Measurements from ENCODE around the gene ITPR2. TPM values are rescaled to one million over a fixed set of nuclear protein-coding genes. Genes with fewer than 3 reads are reported as not detected.

The ITPR2 gene
- total and polyA plus RNA-seq, 5 experiments from 2014 or later: 4.6 to 45.9 (median 9.6) TPM

DNA sequence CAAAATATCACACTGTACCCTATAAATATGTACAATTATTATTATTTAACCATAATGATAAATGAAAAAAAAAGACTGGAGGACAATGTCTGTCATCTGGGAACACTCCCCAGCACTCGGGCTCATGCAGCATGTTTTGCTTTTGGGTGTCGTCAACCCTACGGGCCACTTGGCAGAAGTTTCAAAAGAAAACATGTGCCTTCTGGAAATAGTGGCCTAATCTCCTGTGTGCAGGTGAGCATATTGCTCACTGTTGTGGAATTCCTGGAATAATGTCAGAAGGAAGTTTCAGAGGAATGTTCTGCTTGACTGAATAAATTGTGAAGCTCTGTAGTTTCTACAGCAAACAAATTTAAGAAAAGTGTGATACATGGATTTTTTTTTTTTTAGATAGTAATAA, 339.3 kb downstream of the ITPR2 start:
- POLR2A ChIA-PET: no interaction called here
- H3K4me1 Mint-ChIP-seq: peaks cover 0 to 2% (median 0%) of the 10 kb centered on the region in 4 donors
- H3K27ac Mint-ChIP-seq: no peak overlapping the region
- H3K4me3 Mint-ChIP-seq: no peak overlapping the region
- DNase-seq (no peak), ATAC-seq (no peak)
- H3K36me3 Mint-ChIP-seq: peaks cover 24 to 46% (median 36%) of the 10 kb centered on the region in 3 donors
- H3K27me3 Mint-ChIP-seq: no peaks in the 10 kb centered on the region
- peaks cover 0 to 3% (median 0%) of the 10 kb centered on the region in 9 donors for H3K9me3 Mint-ChIP-seq

DNA sequence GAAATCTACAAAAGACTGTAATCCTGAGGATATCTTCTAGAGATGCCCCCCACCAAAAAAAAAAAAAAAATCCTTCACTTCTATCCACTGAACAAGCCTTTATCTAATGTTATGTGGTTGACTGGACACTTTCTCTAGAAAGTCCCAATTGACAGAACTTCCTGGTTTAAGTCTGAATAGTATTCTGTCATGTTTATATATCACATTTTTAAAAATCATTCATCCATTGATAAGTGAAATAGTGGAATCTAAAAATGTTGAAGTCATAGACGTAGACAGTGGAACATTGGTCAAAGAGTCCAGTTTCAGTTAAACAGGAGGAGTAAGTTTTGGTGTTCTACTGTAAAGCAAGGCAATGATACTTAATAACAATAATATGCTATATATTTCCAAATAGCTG, 340.6 kb downstream of the ITPR2 start:
- Mint-ChIP-seq H3K9me3 (peaks cover 0 to 3% (median 0%) of the 10 kb centered on the region in 9 donors), H3K36me3 (peaks cover 24 to 46% (median 36%) of the 10 kb centered on the region in 3 donors), H3K27me3 (no peaks in the 10 kb centered on the region), H3K4me3 (no peak overlapping the region), H3K27ac (no peak overlapping the region), H3K4me1 (peaks cover 0 to 2% (median 0%) of the 10 kb centered on the region in 4 donors)
- POLR2A ChIA-PET: no interaction called here
- DNase-seq (no peak), ATAC-seq (no peak)

DNA sequence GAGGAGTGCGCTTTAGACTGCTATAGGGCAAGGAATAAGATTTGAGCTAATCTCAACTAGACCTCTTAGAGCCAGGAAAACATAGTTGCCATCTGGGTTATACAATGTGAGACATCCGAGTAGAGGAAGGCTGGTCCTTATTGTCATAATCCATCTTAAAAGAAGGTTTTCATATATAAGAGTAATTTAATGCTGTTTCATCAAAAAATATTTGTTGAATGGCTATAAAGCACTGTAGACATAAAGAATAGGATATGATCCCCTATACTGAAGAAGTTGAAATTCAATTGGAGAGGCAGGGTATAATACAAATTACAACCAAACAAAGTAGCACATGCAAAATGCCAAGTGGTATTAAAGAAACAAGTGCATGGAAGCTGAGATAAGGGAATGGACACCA, 343.1 kb downstream of the ITPR2 start:
- Mint-ChIP-seq H3K4me3 (no peak overlapping the region), H3K36me3 (peaks cover 35 to 67% (median 50%) of the 10 kb centered on the region in 3 donors), H3K4me1 (peaks cover 0 to 2% (median 0%) of the 10 kb centered on the region in 4 donors), H3K9me3 (peaks cover 0 to 3% (median 0%) of the 10 kb centered on the region in 9 donors), H3K27me3 (no peaks in the 10 kb centered on the region), H3K27ac (no peak overlapping the region)
- DNase-seq: no peak
- no peak for ATAC-seq
- POLR2A ChIA-PET: no interaction called here

DNA sequence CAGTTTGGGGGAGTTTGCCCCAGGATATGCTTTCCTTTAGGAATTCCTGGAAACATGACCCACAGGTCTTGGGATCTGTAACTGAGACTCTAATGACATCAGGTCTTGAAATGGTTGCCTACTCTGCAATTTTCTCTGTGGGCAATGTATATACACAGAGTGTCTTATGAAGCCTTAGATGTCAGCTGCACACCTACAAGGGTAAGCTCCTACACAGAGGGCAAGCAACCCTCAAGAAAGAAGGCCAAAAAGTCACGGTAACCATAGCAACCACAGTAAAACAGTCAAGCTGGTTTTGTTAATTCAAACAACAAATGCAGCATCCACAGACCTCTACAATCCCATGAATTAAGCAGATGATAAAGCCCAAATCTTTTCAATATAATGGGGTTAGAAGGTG, 344.6 kb downstream of the ITPR2 start:
- no peak for DNase-seq
- H3K27me3 Mint-ChIP-seq: no peaks in the 10 kb centered on the region
- peaks cover 0 to 3% (median 0%) of the 10 kb centered on the region in 9 donors for H3K9me3 Mint-ChIP-seq
- no peak overlapping the region for H3K27ac Mint-ChIP-seq
- peaks cover 0 to 2% (median 0%) of the 10 kb centered on the region in 4 donors for H3K4me1 Mint-ChIP-seq
- H3K4me3 Mint-ChIP-seq: no peak overlapping the region
- POLR2A ChIA-PET: no interaction called here
- H3K36me3 Mint-ChIP-seq: peaks cover 29 to 74% (median 52%) of the 10 kb centered on the region in 3 donors
- ATAC-seq: no peak

DNA sequence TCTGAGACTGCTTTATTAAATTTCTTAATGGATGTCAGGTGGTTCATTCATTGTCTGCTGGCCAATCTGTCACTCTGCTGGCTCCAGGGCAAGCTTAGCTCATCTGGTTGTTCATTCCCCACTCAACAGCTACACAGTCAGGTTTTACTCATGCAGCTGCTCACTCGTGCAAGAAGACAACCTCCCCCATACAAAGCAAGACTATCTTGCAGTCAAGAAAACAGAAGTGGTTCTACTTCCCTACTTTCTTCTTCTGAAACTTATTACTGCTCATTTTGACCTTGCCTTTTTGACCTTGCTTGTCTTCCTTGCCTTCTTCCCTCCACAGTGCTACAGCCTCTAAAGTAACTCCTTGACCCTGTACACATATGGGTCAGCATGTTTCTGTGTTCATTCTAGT, 359.7 kb downstream of the ITPR2 start:
- Mint-ChIP-seq H3K27ac (peak overlapping the region in 1 of 10 donors; percentile 27), H3K4me3 (peak overlapping the region in 1 of 10 donors; percentile 4), H3K27me3 (no peaks in the 10 kb centered on the region), H3K9me3 (peaks cover 0 to 2% (median 0%) of the 10 kb centered on the region in 9 donors), H3K36me3 (peaks cover 24 to 78% (median 77%) of the 10 kb centered on the region in 3 donors), H3K4me1 (peaks cover 0 to 31% (median 1%) of the 10 kb centered on the region in 4 donors)
- POLR2A ChIA-PET: no interaction called here
- DNase-seq (peak in 1 of 10 donors; percentile 7), ATAC-seq (no peak)

DNA sequence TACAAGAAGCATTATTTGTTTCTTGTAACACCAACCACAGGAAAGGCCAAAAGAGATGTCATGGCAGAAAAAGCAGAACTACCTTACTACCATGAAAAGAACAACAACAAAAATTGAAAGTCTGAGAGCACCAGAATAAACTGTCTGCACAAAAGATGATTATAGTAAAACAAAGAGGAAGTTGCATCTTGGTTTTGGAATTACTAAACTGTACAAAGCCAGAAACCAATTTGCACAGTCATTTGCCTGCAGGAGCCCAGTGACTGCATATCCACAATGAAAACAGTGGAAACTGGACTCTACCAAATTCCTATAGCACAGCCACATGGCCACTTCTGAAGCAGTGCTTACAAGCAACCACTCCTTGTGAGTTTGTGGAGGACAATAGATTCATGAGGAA, 361.4 kb downstream of the ITPR2 start:
- Mint-ChIP-seq H3K27me3 (no peaks in the 10 kb centered on the region), H3K27ac (peak overlapping the region in 1 of 10 donors; percentile 6), H3K4me1 (peaks cover 0 to 31% (median 1%) of the 10 kb centered on the region in 4 donors), H3K4me3 (no peak overlapping the region), H3K36me3 (peaks cover 20 to 68% (median 66%) of the 10 kb centered on the region in 3 donors), H3K9me3 (peaks cover 0 to 2% (median 0%) of the 10 kb centered on the region in 9 donors)
- DNase-seq: no peak
- POLR2A ChIA-PET: no interaction called here
- no peak for ATAC-seq

DNA sequence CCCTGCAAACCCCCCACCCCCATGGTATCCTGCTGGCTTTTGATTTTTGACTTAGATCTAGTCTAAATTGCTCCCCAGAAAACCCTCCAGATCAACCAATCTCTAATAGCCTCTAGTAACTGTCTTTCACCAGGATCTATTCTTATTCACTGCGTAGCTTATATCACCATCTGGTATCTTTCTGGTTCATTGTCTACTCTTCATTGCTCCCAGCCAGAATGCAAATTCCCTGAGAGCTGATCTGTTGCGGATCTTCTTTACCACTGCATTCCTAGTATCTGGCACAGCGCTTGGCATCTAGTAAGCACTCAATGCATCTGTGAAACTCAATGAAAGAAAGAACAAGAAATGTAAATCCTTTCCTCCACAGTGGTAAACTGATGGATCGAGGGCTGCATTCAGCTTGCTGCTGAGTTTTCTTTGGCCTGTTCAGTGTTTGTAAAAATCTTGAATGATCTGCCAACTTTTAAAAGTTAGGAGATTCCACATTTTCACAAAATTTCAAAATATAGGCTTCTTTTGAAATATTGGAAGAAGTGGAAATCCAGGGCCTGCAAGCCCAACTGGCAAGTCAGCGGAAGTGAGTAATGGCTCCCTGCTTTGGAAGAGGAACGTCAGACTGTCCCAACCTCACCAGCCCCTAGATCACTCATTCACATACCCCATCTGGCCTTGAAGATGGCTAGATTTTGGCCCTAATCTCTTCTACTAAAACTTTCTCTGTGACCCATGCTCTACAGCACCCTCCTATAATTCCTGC, 363.4 kb downstream of the ITPR2 start:
- H3K4me3 Mint-ChIP-seq: no peak overlapping the region
- peaks cover 11 to 62% (median 59%) of the 10 kb centered on the region in 3 donors for H3K36me3 Mint-ChIP-seq
- H3K4me1 Mint-ChIP-seq: peaks cover 0 to 31% (median 4%) of the 10 kb centered on the region in 4 donors
- H3K27ac Mint-ChIP-seq: no peak overlapping the region
- DNase-seq (no peak), ATAC-seq (no peak)
- POLR2A ChIA-PET: no interaction called here
- H3K9me3 Mint-ChIP-seq: no peaks in the 10 kb centered on the region
- no peaks in the 10 kb centered on the region for H3K27me3 Mint-ChIP-seq

DNA sequence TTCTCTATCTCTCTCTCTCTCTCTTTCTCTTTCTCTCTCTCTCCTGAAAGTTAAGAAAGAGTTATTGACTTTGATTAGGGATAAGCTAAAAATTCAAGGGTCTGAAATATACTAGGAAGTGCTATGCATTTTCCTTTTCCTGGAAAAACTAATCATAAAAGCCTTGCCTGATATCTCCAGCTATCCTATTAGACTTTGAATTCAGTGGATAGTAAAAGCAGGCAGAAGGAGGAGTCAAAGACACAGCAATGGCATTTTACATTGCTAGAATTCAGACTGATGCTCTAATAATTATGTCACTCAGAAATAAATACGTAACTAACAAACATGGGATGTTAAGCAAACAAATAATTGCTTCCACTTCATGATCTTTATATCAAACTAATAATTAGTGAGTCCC, 365.6 kb downstream of the ITPR2 start:
- Mint-ChIP-seq H3K27me3 (no peaks in the 10 kb centered on the region), H3K27ac (peak overlapping the region in 1 of 10 donors; percentile 15), H3K9me3 (no peaks in the 10 kb centered on the region), H3K4me3 (no peak overlapping the region), H3K4me1 (peaks cover 0 to 14% (median 4%) of the 10 kb centered on the region in 4 donors), H3K36me3 (peaks cover 0 to 54% (median 48%) of the 10 kb centered on the region in 3 donors)
- ATAC-seq (no peak), DNase-seq (no peak)
- POLR2A ChIA-PET: no interaction called here

DNA sequence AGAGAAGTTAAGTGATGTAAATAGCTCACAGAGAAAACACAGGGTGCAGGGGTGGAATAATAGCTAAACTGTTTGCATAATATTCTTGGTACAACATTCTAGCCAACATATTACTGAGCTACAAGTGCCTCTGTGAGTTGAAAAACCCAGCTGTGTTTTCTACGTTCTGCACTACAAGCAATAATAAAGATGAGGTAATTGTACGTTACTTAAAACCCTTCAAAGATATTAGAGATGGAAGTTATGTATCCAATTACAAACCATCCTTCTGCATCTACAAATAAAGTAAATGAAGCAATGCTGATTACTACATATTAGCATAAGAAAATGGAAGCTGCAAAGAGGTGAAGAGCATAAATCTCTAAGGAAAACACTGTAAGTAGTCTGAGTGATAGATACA, 366.3 kb downstream of the ITPR2 start:
- POLR2A ChIA-PET: no interaction called here
- peaks cover 0 to 49% (median 45%) of the 10 kb centered on the region in 3 donors for H3K36me3 Mint-ChIP-seq
- H3K4me3 Mint-ChIP-seq: no peak overlapping the region
- H3K4me1 Mint-ChIP-seq: peaks cover 0 to 9% (median 4%) of the 10 kb centered on the region in 4 donors
- ATAC-seq (no peak), DNase-seq (no peak)
- H3K27ac Mint-ChIP-seq: no peak overlapping the region
- H3K9me3 Mint-ChIP-seq: no peaks in the 10 kb centered on the region
- no peaks in the 10 kb centered on the region for H3K27me3 Mint-ChIP-seq

DNA sequence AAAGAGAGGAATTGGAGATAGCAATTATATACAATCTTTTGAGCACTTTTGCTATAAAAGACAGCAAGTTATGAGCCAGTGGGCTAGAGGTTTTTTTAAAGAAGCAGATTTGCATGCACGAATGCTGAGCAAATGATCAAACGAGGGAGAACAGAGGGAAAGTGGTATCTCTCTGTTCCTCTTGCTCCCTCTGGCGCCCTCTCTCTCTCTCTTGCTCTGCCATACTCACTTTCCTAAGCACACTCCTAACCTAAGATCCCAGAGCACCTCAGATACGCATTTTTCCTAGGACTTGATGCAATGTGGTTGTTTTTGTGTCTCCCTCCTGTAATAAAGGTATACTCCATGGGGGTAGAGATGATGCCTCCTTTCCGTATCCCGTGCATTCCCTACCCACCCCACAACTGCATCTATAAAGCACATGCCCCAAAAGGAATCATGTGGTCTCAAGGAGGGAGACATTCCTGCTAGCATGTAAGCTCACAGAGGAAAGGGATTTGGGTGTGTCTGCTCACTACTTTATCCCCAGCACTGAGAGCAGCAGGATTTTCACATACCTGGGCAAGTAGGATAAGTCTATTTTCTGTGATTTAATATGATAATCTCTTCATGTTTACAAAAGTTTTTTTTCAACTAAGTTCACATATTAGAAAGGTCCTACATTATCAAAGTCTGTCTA, 367.4 kb downstream of the ITPR2 start:
- POLR2A ChIA-PET: no interaction called here
- DNase-seq (no peak), ATAC-seq (no peak)
- Mint-ChIP-seq H3K4me1 (peaks cover 0 to 6% (median 0%) of the 10 kb centered on the region in 4 donors), H3K9me3 (no peaks in the 10 kb centered on the region), H3K27me3 (no peaks in the 10 kb centered on the region), H3K36me3 (peaks cover 4 to 44% (median 41%) of the 10 kb centered on the region in 3 donors), H3K4me3 (no peak overlapping the region), H3K27ac (no peak overlapping the region)

DNA sequence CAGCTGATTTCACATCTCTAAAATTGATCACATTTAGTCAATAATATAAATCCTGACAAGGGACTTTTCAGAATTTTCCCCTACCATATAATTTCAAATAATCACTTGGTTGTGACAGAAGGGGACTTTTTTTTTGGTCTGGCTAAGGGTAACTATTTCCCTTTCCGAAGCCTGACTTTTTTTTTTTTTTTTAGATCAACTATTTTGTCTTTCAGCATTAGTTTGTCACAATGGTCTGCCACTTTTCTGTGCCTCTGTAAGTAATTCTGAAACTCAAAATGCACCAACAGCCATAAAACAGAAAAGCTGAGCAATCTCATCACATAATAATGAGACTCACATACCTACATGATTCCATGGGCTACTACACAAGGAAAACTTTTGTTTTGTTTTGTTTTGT, 371.2 kb downstream of the ITPR2 start:
- Mint-ChIP-seq H3K4me1 (peaks cover 0 to 7% (median 0%) of the 10 kb centered on the region in 4 donors), H3K9me3 (no peaks in the 10 kb centered on the region), H3K27me3 (no peaks in the 10 kb centered on the region), H3K36me3 (peaks cover 31 to 60% (median 46%) of the 10 kb centered on the region in 3 donors), H3K27ac (no peak overlapping the region), H3K4me3 (no peak overlapping the region)
- ATAC-seq (no peak), DNase-seq (no peak)
- POLR2A ChIA-PET: no interaction called here

DNA sequence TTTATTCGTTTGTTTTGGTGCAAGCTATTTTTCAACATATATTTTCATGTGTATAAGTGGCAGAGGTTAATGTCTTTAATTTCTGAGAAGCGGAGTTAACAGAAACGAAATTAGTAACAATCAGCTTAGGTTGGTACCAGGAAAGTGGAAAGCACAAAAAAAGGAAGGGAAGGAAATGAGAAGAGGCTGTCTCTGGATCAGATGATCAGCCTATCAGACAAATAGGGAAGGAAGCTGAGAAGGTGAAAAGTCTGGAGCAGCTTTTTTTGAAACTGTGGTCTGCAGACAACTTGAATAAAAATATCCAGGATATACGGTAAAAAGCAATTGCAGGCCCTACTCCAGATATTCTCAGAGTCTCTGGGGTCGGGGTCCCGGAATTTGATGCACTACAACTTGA, 372.6 kb downstream of the ITPR2 start:
- Mint-ChIP-seq H3K9me3 (no peaks in the 10 kb centered on the region), H3K36me3 (peaks cover 31 to 53% (median 48%) of the 10 kb centered on the region in 3 donors), H3K27me3 (no peaks in the 10 kb centered on the region), H3K4me3 (no peak overlapping the region), H3K4me1 (peaks cover 0 to 7% (median 0%) of the 10 kb centered on the region in 4 donors), H3K27ac (no peak overlapping the region)
- DNase-seq: no peak
- no peak for ATAC-seq
- POLR2A ChIA-PET: no interaction called here

DNA sequence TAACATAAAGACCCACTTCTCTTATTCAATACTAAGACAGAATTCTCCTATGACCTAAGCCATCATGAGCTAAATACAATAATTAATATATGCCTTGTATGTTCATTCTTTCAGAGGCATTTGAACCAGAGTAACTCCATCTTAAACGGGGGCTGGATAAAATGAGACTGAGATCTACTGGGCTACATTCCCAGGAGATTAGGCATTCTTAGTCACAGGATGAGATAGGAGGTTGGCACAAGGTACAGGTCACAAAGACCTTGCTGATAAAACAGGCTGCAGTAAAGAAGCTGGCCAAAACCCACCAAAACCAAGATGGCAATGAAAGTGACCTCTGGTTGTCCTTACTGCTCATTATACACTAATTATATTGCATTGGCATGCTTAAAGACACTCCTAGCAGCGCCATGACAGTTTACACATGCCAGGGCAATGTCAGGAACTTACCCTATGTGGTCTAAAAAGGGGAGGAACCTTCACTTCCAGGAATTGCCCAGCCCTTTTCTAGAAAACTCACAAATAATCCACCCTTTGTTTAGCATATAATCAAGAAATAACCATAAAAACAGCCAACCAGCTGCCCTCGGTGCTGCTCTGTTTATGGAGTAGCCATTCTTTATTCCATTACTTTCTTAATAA, 376.9 kb downstream of the ITPR2 start:
- Mint-ChIP-seq H3K9me3 (no peaks in the 10 kb centered on the region), H3K27ac (no peak overlapping the region), H3K4me3 (no peak overlapping the region), H3K36me3 (peaks cover 31 to 52% (median 48%) of the 10 kb centered on the region in 3 donors), H3K27me3 (no peaks in the 10 kb centered on the region), H3K4me1 (peaks cover 0 to 2% (median 0%) of the 10 kb centered on the region in 4 donors)
- no peak for ATAC-seq
- POLR2A ChIA-PET: no interaction called here
- DNase-seq: no peak
